K562 treated with DMSO at 1 percent for 24 hours (cell line): ENCODE results near the gene PHKB. TPM values are rescaled to one million over a fixed set of nuclear protein-coding genes. Genes with fewer than 3 reads are reported as not detected.

Experiments used
- total RNA-seq: library from RNA; unstranded; fragments of 300-600 nt; gene quantifications from 2 replicates; pipeline ENCODE4 v1.2.3, GENCODE V29; 2022; ENCODE audit warnings: low read depth; ENCODE audit not compliant: insufficient read depth

Gene PHKB
- 29.7 and 30.0 TPM in 2 replicates for total RNA-seq

GRCh38 chr16:47460711-47461597 is at the start of gene PHKB, which contains the start of gene ITFG1:
Gene PHKB, plus strand, starts transcription at chr16:47461331. Its CDS starts 20 bp downstream, at chr16:47461351.
Gene ITFG1, minus strand, starts transcription at chr16:47461063. Its CDS starts 18 bp downstream, at chr16:47461045.

Other genes starting within 250 kb of the PHKB start
- gene ITFG1, start 268 bp upstream of the PHKB start, total RNA-seq: 20.8 and 25.1 TPM in 2 replicates